ENCODE data around the gene GDF7. TPM values are rescaled to one million over a fixed set of nuclear protein-coding genes. Genes with fewer than 3 reads are reported as not detected.

Gene GDF7
- total and polyA plus RNA-seq, 2 of the 8 experiments (the other 6 are each of a cell fraction or from before 2014, with no cell fraction given): 0.04 to 0.06 TPM

DNA sequence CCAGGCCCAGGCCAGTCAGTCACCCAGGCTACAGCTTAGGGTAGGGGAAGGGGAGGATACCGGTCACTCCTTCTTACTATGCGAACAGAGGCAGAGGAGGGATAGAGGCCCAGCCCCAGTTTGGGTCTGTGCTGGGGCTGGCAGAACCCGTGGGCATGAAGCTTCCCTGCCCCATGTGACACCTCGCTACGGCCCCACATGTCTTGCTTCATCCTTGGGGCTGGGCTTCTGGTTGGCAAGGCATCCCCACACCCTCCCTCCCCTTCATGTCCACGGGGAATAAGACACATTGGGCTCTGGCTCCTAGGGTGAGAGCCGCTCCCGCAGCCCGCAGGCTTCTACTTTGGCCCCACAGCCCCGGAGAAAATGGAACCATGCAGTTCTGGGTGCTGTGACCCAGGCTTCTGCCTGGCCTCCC lies 48.5 kb upstream of the GDF7 start:
- CTCF ChIA-PET (ENCODE audit: partially characterized antibody): interaction anchor here (0.6 to 7.1 kb wide), 21 partner anchors 8 to 421 kb away, joined by 3 to 116 read pairs (median 5); no protein-coding TSS in a partner anchor
- POLR2A ChIA-PET (ENCODE audit: partially characterized antibody): interaction anchor here (1.6 kb wide), 1 partner anchor 9 kb away, joined by 3 read pairs; no protein-coding TSS in a partner anchor
- H3K4ac ChIP-seq (replicated peaks; ENCODE audit: insufficient read length, low read depth, low read length): no peak overlapping the region

More for the DNA sequence above, 48.5 kb upstream of the GDF7 start:
- Histone ChIP-seq H3K36me3 (ENCODE audit: control insufficient read depth in 2 of 4, insufficient read depth in 4 of 4, low read length in 3 of 4) (peaks cover 0 to 2% (median 0%) of the 10 kb centered on the region in 4 experiments; a peak in 1 of 8 replicates), H3K14ac (ENCODE audit: insufficient read length) (no peak overlapping the region), H3K79me1 (ENCODE audit: low read depth, low read length) (no peaks in the 10 kb centered on the region), H2AFZ (ENCODE audit: low read length) (no peak overlapping the region), H4K91ac (replicated peaks; ENCODE audit: insufficient read length, low read length) (no peak overlapping the region), H2BK12ac (ENCODE audit: low read depth, low read length) (no peak overlapping the region), H3K23me2 (ENCODE audit: low read depth, low read length) (no peaks in the 10 kb centered on the region), H2AK5ac (ENCODE audit: low read depth, low read length) (no peak overlapping the region), H4K5ac (ENCODE audit: insufficient read length, low read depth, low read length) (no peak overlapping the region), H3K4me3 (ENCODE audit: extremely low read depth in 1 of 4, insufficient read depth in 2 of 4, low read depth in 3 of 4, low read length in 4 of 4) (no peak overlapping the region), H4K20me1 (replicated peaks in 1 of 2; ENCODE audit: control insufficient read depth in 1 of 2, insufficient read depth in 2 of 2, low read length in 2 of 2) (peaks cover 0 to 2% of the 10 kb centered on the region in 2 experiments), H3K27me3 (replicated peaks in 1 of 4; ENCODE audit: control insufficient read depth in 3 of 4, extremely low read depth in 1 of 4, insufficient read depth in 3 of 4, low read length in 3 of 4) (no peaks in the 10 kb centered on the region; a peak in 1 of 7 replicates), H3K18ac (ENCODE audit: extremely low read depth, low read length) (no peak overlapping the region), H2BK15ac (ENCODE audit: low read length) (no peak overlapping the region), H2BK120ac (replicated peaks; ENCODE audit: low read depth, low read length) (no peak overlapping the region), H3K4me1 (replicated peaks in 1 of 4; ENCODE audit: control insufficient read depth in 3 of 4, insufficient read depth in 4 of 4, low read length in 3 of 4) (peaks cover 0 to 19% (median 14%) of the 10 kb centered on the region in 4 experiments; a peak in 6 of 7 replicates), H2BK5ac (ENCODE audit: low read depth, low read length) (no peak overlapping the region), H2BK20ac (ENCODE audit: low read length) (no peak overlapping the region), H3K4me2 (ENCODE audit: insufficient read depth in 1 of 2, low read depth in 2 of 2, low read length in 2 of 2) (no peak overlapping the region), H4K8ac (ENCODE audit: extremely low read depth, insufficient read depth, low read length) (no peak overlapping the region), H3K79me2 (ENCODE audit: control insufficient read depth in 1 of 2, insufficient read depth in 2 of 2, low read length in 2 of 2) (no peaks in the 10 kb centered on the region), H3K27ac (ENCODE audit: low read depth, low read length) (no peak overlapping the region), H3K23ac (ENCODE audit: insufficient read length) (no peak overlapping the region), H3K56ac (replicated peaks; ENCODE audit: insufficient read length, low read depth, low read length) (no peak overlapping the region), H3K9me3 (ENCODE audit: insufficient read depth in 2 of 2, low read depth in 1 of 2, low read length in 1 of 2) (no peaks in the 10 kb centered on the region), H3K9ac (replicated peaks in 1 of 4; ENCODE audit: extremely low read depth in 1 of 4, low read depth in 3 of 4, low read length in 3 of 4) (no peak overlapping the region)
- FAIRE-seq (no peak), DNase-seq (ENCODE audit: low read depth in 1 of 2, low spot score in 2 of 2) (no peak)
- WGBS, 2 experiments (ENCODE audit: extremely low coverage in 1 of 2, insufficient coverage in 1 of 2, insufficient read length in 1 of 2, insufficient replicate concordance in 2 of 2, low coverage in 1 of 2, low lambda C conversion rate in 2 of 2, missing lambda C conversion rate in 1 of 2): 87% methylated on average over 9 of the region's 10 CpGs; no CpG with 5 or more reads in 1 of the 2 experiments
- TF ChIP-seq EZH2 (IDR thresholded peaks at IDR 0.05; ENCODE audit: low read depth, low read length, severe bottlenecking) (no peak), GTF2F1 (IDR thresholded peaks at IDR 0.05; ENCODE audit: borderline replicate concordance, low read depth, low read length) (no peak)

Measured in H1 (cell line).